NT2/D1 (cell line): Measurements from ENCODE around the gene WDR35.

Experiments
- DNase-seq: peaks from one replicate; pipeline ENCODE4 v3.0.0-alpha.2; 2011; ENCODE audit warnings: low read depth, low spot score
- H3K27me3 ChIP-seq: 2 replicates; pipeline ENCODE4 v1.6.0; 2011; ENCODE audit warnings: mild to moderate bottlenecking; ENCODE audit not compliant: insufficient read length, insufficient read depth
- H3K36me3 ChIP-seq: 2 replicates; pipeline ENCODE4 v1.6.1; 2011; ENCODE audit warnings: mild to moderate bottlenecking, low read length, mixed read lengths; ENCODE audit not compliant: insufficient read depth, insufficient read length
- H3K4me1 ChIP-seq: 2 replicates; pipeline ENCODE4 v1.5.1; 2011; ENCODE audit not compliant: insufficient read depth, insufficient read length
- H3K4me3 ChIP-seq: 2 replicates; pipeline ENCODE4 v1.5.1; 2011; ENCODE audit warnings: low read depth; ENCODE audit not compliant: insufficient read length
- H3K9ac ChIP-seq: 2 replicates; pipeline ENCODE4 v1.6.0; 2011; ENCODE audit warnings: low read depth; ENCODE audit not compliant: insufficient read length
- H3K9me3 ChIP-seq: 2 replicates; pipeline ENCODE4 v1.5.1; 2011; ENCODE audit warnings: mild to moderate bottlenecking, low read length; ENCODE audit not compliant: insufficient read depth
- SUZ12 ChIP-seq: IDR thresholded peaks from 2 replicates; pipeline ENCODE4 v1.6.1; 2011; ENCODE audit not compliant: insufficient read length, insufficient read depth; ENCODE audit errors: extremely low read depth
- YY1 ChIP-seq: IDR thresholded peaks from 2 replicates; pipeline ENCODE4 v1.6.1; 2011; ENCODE audit not compliant: insufficient read length, insufficient read depth
- ZNF274 ChIP-seq: IDR thresholded peaks from 2 replicates; pipeline ENCODE4 v1.6.1; 2011; ENCODE audit warnings: mild to moderate bottlenecking, low read depth, low read length

WDR35 gene

DNA sequence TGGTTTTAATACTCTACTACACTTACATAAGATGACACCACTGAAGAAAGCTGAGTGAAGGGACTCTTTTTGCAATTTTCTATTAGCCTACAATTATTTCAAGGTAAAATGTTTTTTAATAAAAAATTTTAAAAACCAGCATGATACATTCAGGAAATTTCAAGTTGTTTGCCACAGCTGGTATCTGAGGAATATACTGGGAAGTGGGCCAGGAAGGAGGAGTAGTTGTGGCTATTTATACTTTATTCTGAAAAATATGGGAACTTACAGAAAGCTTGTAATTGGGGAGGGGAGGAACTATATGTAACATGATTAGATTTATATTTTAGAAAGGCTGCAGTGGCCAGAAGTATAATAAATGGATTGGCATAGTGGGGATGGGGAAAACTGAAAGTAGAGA is 40.8 kb downstream of the WDR35 start:
- H3K9ac ChIP-seq = no peak overlapping the region
- TF ChIP-seq YY1 = no peak
- TF ChIP-seq SUZ12 = no peak
- TF ChIP-seq ZNF274 = no peak
- H3K27me3 ChIP-seq = no peaks in the 10 kb centered on the region
- no peaks in the 10 kb centered on the region for H3K4me1 ChIP-seq
- no peaks in the 10 kb centered on the region for H3K9me3 ChIP-seq
- no peak for DNase-seq
- H3K36me3 ChIP-seq = peaks cover 36% of the 10 kb centered on the region
- no peak overlapping the region for H3K4me3 ChIP-seq

DNA sequence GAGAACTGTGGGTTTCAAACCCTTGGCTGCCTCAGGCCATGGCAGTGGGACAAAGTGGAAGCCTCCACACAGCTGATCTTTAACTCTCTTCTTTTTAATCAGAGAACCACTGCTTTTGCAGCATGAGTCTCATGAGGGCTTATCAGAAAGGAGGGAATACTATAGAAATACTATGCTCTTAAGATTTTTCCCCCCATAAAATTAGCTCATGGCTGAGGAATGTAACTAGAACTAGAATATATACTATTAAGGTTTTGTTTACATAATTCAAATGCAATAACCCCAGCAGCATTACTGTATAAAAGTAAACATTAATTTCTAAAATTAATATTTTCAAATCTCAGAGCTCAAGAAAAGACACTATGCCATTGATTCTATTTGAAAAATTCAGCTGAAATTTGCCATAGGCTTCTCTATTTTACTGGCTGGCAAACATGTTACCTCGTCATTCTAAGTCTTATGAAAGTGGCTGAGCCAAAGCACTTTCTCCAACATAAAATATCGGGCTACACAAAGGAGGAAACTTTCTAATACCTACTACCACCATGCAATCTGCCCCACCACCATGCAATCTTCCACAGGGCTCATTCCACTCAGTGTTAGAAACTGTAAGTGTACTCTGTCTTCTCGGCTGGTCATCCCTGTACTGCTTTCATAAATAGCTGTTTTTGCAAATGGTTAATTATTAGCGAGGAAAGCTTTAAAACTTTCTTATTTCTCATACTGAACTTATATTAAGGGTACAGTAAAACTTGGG is 42.5 kb downstream of the WDR35 start:
- Histone ChIP-seq H3K4me1 (no peaks in the 10 kb centered on the region), H3K9ac (no peak overlapping the region), H3K9me3 (no peaks in the 10 kb centered on the region), H3K4me3 (no peak overlapping the region), H3K36me3 (peaks cover 27% of the 10 kb centered on the region), H3K27me3 (no peaks in the 10 kb centered on the region)
- TF ChIP-seq SUZ12 = no peak
- TF ChIP-seq YY1 = no peak
- no peak for TF ChIP-seq ZNF274
- no peak for DNase-seq

- no peaks in the 10 kb centered on the region for H3K9me3 ChIP-seq
- no peak for TF ChIP-seq YY1
- no peak for TF ChIP-seq SUZ12
- H3K27me3 ChIP-seq = no peaks in the 10 kb centered on the region
- no peaks in the 10 kb centered on the region for H3K4me1 ChIP-seq
- peaks cover 29% of the 10 kb centered on the region for H3K36me3 ChIP-seq
- no peak overlapping the region for H3K9ac ChIP-seq
- DNase-seq = peak; percentile 55
- no peak overlapping the region for H3K4me3 ChIP-seq
Measured at GRCh38 chr2:19944205-19944845, 45.6 kb downstream of the WDR35 start.

DNA sequence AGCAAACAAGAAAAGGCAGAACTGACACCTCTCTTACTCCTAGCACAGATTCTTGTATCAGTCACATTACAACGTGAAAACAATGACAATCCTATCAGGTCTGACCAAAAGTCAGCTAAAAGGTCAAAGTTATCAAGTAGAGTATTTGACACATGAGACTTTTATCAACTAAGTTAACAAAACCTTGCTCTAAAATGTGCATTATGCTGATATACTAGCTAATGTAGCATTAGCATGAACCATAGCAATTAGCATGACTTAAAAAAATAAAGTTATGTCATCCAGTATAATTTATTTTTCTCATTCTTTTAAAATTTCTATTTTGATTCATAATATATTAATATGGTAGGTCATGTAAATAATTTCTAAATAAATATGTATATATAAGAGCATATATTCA is 46.7 kb downstream of the WDR35 start:
- H3K36me3 ChIP-seq = peaks cover 30% of the 10 kb centered on the region
- TF ChIP-seq YY1 = no peak
- no peak for TF ChIP-seq SUZ12
- TF ChIP-seq ZNF274 = no peak
- DNase-seq = no peak
- no peak overlapping the region for H3K4me3 ChIP-seq
- H3K9ac ChIP-seq = no peak overlapping the region
- no peaks in the 10 kb centered on the region for H3K9me3 ChIP-seq
- H3K4me1 ChIP-seq = no peaks in the 10 kb centered on the region
- H3K27me3 ChIP-seq = no peaks in the 10 kb centered on the region

GRCh38 chr2:19942199-19942598 is 47.7 kb downstream of the WDR35 start:
- Histone ChIP-seq H3K4me3 (no peak overlapping the region), H3K9ac (no peak overlapping the region), H3K9me3 (no peaks in the 10 kb centered on the region), H3K36me3 (peaks cover 38% of the 10 kb centered on the region), H3K4me1 (no peaks in the 10 kb centered on the region), H3K27me3 (no peaks in the 10 kb centered on the region)
- DNase-seq = no peak
- TF ChIP-seq ZNF274 (no peak), SUZ12 (no peak), YY1 (no peak)

DNA sequence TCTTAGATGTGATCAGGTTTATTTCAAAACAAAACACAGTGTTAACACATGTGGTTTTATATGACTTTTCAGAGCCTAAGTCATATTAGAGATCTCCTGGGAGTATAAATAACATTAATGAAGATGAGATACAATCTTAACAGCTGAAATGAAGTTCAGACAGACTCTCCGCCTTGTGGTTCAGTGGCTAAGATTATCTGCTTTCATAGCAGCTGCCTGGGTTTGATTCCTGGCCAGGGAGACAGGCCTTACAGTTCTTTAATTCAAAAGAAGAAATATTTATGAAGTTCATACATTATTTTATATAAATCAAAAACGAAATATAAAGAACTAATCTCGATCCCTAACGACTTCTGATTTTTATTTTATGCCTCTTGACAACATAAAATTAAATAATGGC is 52.9 kb downstream of the WDR35 start:
- Histone ChIP-seq H3K4me1 (no peaks in the 10 kb centered on the region), H3K4me3 (no peak overlapping the region), H3K9ac (no peak overlapping the region), H3K27me3 (no peaks in the 10 kb centered on the region), H3K9me3 (no peaks in the 10 kb centered on the region), H3K36me3 (peaks cover 57% of the 10 kb centered on the region)
- DNase-seq = no peak
- TF ChIP-seq YY1 (no peak), SUZ12 (no peak), ZNF274 (no peak)

DNA sequence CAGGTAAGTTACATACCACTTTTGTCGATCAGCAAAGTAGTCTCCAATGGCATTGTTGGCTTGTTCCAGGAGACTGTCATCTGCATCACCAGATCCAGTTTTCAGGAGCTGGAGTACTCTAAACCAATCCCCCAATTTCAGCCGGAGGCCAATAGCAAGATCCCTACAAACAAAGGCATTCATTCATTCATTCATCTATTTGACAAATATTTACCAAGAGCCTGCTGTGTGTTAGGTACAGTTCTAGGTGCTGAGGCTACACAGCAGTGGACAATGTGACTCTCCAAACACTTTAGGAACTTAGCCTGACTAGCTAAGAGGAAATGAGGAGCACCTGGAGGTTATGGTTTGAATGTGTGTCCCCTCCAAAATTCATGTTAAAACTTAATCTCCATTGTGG is 53.7 kb downstream of the WDR35 start:
- peaks cover 52% of the 10 kb centered on the region for H3K36me3 ChIP-seq
- no peak for TF ChIP-seq ZNF274
- TF ChIP-seq YY1 = no peak
- TF ChIP-seq SUZ12 = no peak

More for the DNA sequence above, 53.7 kb downstream of the WDR35 start:
- DNase-seq = no peak
- Histone ChIP-seq H3K27me3 (no peaks in the 10 kb centered on the region), H3K9me3 (no peaks in the 10 kb centered on the region), H3K4me1 (no peaks in the 10 kb centered on the region), H3K9ac (no peak overlapping the region), H3K4me3 (no peak overlapping the region)
